Measurements from ENCODE around the gene PNMT. TPM values are rescaled to one million over a fixed set of nuclear protein-coding genes. Genes with fewer than 3 reads are reported as not detected.
A peak's percentile ranks its signal among the peaks of the same experiment; 100 is the strongest.

The PNMT gene
- total RNA-seq, 1 donor from 2014 or later, result 3.9 TPM

GRCh38 chr17:39647256-39647655 lies 21.0 kb upstream of the PNMT start:
- Histone ChIP-seq H3K9me3 (no peaks in the 10 kb centered on the region), H3K27me3 (ENCODE audit: low read depth) (no peaks in the 10 kb centered on the region), H3K27ac (no peak overlapping the region), H3K36me3 (peaks cover 3% of the 10 kb centered on the region), H3K4me3 (no peak overlapping the region), H3K4me1 (peaks cover 30% of the 10 kb centered on the region)
- intact Hi-C loops (cut with DNase I), result no loop called here
- TF ChIP-seq CTCF (IDR thresholded peaks at IDR 0.05), result no peak
- DNase-seq, result no peak
- ATAC-seq, result no peak

- H3K4me3 ChIP-seq, result no peak overlapping the region
- H3K27me3 ChIP-seq (ENCODE audit: low read depth), result no peaks in the 10 kb centered on the region
- no peak for TF ChIP-seq CTCF (IDR thresholded peaks at IDR 0.05)
- peaks cover 30% of the 10 kb centered on the region for H3K4me1 ChIP-seq
- peaks cover 3% of the 10 kb centered on the region for H3K36me3 ChIP-seq
- intact Hi-C loops (cut with DNase I), result no loop called here
- DNase-seq (no peak), ATAC-seq (no peak)
- H3K27ac ChIP-seq, result no peak overlapping the region
- no peaks in the 10 kb centered on the region for H3K9me3 ChIP-seq
Measured at GRCh38 chr17:39648616-39649366, 19.5 kb upstream of the PNMT start.

GRCh38 chr17:39650121-39650579 lies 18.1 kb upstream of the PNMT start:
- ATAC-seq (no peak), DNase-seq (no peak)
- intact Hi-C loops (cut with DNase I), result no loop called here
- H3K4me1 ChIP-seq, result peaks cover 34% of the 10 kb centered on the region
- H3K9me3 ChIP-seq, result no peaks in the 10 kb centered on the region
- peaks cover 15% of the 10 kb centered on the region for H3K36me3 ChIP-seq
- no peak overlapping the region for H3K4me3 ChIP-seq
- H3K27me3 ChIP-seq (ENCODE audit: low read depth), result no peaks in the 10 kb centered on the region
- no peak overlapping the region for H3K27ac ChIP-seq
- TF ChIP-seq CTCF (IDR thresholded peaks at IDR 0.05), result no peak

DNA sequence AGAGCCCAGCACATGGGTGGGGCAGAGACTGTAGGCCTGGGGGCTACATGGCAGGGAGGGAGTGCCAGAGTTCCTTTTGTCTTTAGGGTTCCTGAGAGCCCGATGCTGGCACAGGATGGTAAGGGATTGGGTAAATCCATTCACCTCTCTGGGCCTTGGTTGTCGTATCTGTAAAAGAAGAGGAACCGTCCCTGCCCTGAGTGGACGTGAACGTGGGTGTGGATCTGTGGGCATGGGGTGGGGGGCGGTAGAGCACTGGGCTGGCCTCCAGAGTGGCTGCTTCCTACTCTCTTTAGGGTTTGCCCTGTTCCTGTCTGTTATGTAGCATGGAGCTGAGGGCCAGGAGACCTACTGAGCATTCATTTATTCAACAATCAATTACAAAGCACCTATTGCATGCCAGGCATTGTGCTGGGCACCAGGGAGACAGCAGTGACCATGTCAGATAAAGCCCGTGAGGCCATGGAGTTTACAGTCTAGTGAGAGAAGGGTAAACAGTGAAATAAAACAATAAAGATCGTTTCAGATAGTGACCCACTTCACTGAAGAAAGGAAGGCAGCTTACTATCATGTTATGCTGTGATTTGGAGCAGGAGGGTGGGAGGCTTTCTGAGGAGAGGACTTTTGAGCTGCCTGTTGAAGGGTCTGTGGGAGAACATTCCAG lies 16.2 kb upstream of the PNMT start:
- DNase-seq (no peak), ATAC-seq (no peak)
- Histone ChIP-seq H3K4me3 (no peak overlapping the region), H3K27ac (peak overlapping the region; percentile 34), H3K9me3 (no peaks in the 10 kb centered on the region), H3K27me3 (ENCODE audit: low read depth) (no peaks in the 10 kb centered on the region), H3K4me1 (peaks cover 34% of the 10 kb centered on the region), H3K36me3 (peaks cover 28% of the 10 kb centered on the region)
- intact Hi-C loops (cut with DNase I), result no loop called here
- TF ChIP-seq CTCF (IDR thresholded peaks at IDR 0.05), result no peak

DNA sequence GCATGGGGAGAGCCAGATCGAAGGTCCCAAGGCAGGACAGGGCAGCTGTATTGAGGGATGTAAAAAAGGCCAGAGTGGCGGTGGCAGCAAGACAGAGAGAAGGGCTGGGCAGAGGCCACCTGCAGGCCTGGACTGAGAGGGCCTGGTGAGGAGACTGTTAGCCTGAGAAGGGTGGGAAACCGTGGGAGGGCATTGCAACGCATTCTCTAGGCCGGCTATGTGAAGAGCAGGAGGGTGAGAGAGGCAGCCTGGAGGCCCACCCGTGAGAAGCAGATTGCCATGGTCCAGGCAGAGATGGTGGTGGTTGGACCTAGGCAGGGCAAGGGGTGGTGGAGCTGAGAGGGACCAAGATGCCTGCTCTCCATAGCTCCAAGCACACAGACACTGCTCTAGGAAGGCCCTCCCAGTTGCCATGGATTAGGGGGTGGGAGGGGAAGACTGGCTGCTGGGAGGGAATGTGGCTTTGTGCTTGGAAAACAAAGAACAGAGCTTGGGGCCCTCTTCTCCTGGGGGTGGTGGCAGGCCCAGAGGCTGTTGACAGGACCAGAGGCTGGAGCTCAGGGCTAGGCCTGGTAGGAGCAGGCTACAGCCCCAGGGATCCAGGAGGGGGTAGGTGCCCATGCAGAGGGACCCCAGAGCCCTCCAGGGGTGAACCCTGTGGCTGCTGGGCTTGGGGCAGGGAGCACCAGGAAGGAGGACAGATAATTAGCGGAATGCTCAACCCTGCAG lies 15.5 kb upstream of the PNMT start:
- no peak for TF ChIP-seq CTCF (IDR thresholded peaks at IDR 0.05)
- intact Hi-C loops (cut with DNase I), result no loop called here
- no peaks in the 10 kb centered on the region for H3K9me3 ChIP-seq
- H3K36me3 ChIP-seq, result peaks cover 35% of the 10 kb centered on the region
- no peak overlapping the region for H3K4me3 ChIP-seq
- H3K27me3 ChIP-seq (ENCODE audit: low read depth), result no peaks in the 10 kb centered on the region
- peaks cover 34% of the 10 kb centered on the region for H3K4me1 ChIP-seq
- peak overlapping the region; percentile 34 for H3K27ac ChIP-seq
- peak in 1 of 2 donors; percentile 12 for ATAC-seq
- DNase-seq, result no peak
